Measurements from ENCODE around the gene SMG6. TPM values are rescaled to one million over a fixed set of nuclear protein-coding genes. Genes with fewer than 3 reads are reported as not detected.

The SMG6 gene
- total RNA-seq, 2 experiments from 2014 or later = 39.3 to 39.7 TPM

GRCh38 chr17:2090804-2091534 is 212.6 kb downstream of the SMG6 start:
- Histone ChIP-seq H3K27me3 (ENCODE audit: control insufficient read depth in 1 of 2, insufficient read depth in 2 of 2, low read length in 2 of 2) (no peaks in the 10 kb centered on the region), H3K9me3 (ENCODE audit: control insufficient read depth in 1 of 2, insufficient read depth in 1 of 2, low read length in 2 of 2) (no peaks in the 10 kb centered on the region), H3K4me1 (ENCODE audit: insufficient read depth, low read length) (peaks cover 51% of the 10 kb centered on the region), H3K4me3 (ENCODE audit: low read length) (no peak overlapping the region), H3K27ac (ENCODE audit: low read depth in 1 of 2, low read length in 2 of 2) (peak overlapping the region in 1 of 2 donors; percentile 60), H3K36me3 (ENCODE audit: insufficient read depth, low read length) (peaks cover 3% of the 10 kb centered on the region)
- H3K4me3 Mint-ChIP-seq = peak overlapping the region; percentile 93
- H3K27me3 Mint-ChIP-seq = no peaks in the 10 kb centered on the region
- no peak for TF ChIP-seq CTCF (IDR thresholded peaks at IDR 0.05)
- H3K4me1 Mint-ChIP-seq (ENCODE audit: low read depth) = peaks cover 50% of the 10 kb centered on the region
- peaks cover 28% of the 10 kb centered on the region for H3K36me3 Mint-ChIP-seq (ENCODE audit: low read depth)
- intact Hi-C loops (cut with DNase I, micrococcal nuclease) = no loop called here
- ChIA-PET POLR2A (interaction anchor here (0.5 to 1.7 kb wide), 4 partner anchors 9 to 1609 kb away, joined by 3 to 11 read pairs (median 4); partner anchors contain the start of genes HIC1, SMG6 and SRR), CTCF (interaction anchor here (1.3 to 3.8 kb wide), 3 partner anchors 33 to 37 kb away, joined by 4 to 15 read pairs (median 6); partner anchors contain the start of gene HIC1)
- H3K9me3 Mint-ChIP-seq = no peaks in the 10 kb centered on the region
- DNase-seq (no peak), ATAC-seq (ENCODE audit: poor library complexity) (no peak)
- H3K27ac Mint-ChIP-seq = peak overlapping the region; percentile 81

- Histone ChIP-seq H3K9me3 (ENCODE audit: control insufficient read depth in 1 of 2, insufficient read depth in 1 of 2, low read length in 2 of 2) (no peaks in the 10 kb centered on the region), H3K36me3 (ENCODE audit: insufficient read depth, low read length) (peaks cover 10% of the 10 kb centered on the region), H3K27ac (ENCODE audit: low read depth in 1 of 2, low read length in 2 of 2) (peak overlapping the region; percentile 58 to 60), H3K4me1 (ENCODE audit: insufficient read depth, low read length) (peaks cover 51% of the 10 kb centered on the region), H3K27me3 (ENCODE audit: control insufficient read depth in 1 of 2, insufficient read depth in 2 of 2, low read length in 2 of 2) (no peaks in the 10 kb centered on the region), H3K4me3 (ENCODE audit: low read length) (peak overlapping the region; percentile 66)
- Mint-ChIP-seq H3K9me3 (no peaks in the 10 kb centered on the region), H3K36me3 (ENCODE audit: low read depth) (peaks cover 35% of the 10 kb centered on the region), H3K27ac (peak overlapping the region; percentile 81), H3K4me3 (peak overlapping the region; percentile 93), H3K27me3 (no peaks in the 10 kb centered on the region), H3K4me1 (ENCODE audit: low read depth) (peaks cover 50% of the 10 kb centered on the region)
- POLR2A ChIA-PET = interaction anchor here (0.5 to 1.7 kb wide), 8 partner anchors 9 to 1609 kb away, joined by 3 to 11 read pairs (median 4); partner anchors contain the start of genes HIC1, SMG6 and SRR
- intact Hi-C loops (cut with DNase I, micrococcal nuclease) = no loop called here
- DNase-seq = peak in 9 of 14 experiments; percentile 12 to 60 (median 20)
- CTCF ChIA-PET = interaction anchor here (0.9 to 3.8 kb wide), 5 partner anchors 13 to 155 kb away, joined by 3 to 15 read pairs (median 6); partner anchors contain the start of gene HIC1
- no peak for TF ChIP-seq CTCF (IDR thresholded peaks at IDR 0.05)
- ATAC-seq (ENCODE audit: poor library complexity) = peak; percentile 54
Observed at GRCh38 chr17:2090210-2090641, 213.4 kb downstream of the SMG6 start.

- peaks cover 57% of the 10 kb centered on the region for H3K4me1 ChIP-seq (ENCODE audit: insufficient read depth, low read length)
- POLR2A ChIA-PET = interaction anchor here (0.9 to 1.7 kb wide), 12 partner anchors 10 to 248 kb away, joined by 3 to 11 read pairs (median 4); partner anchors contain the start of genes HIC1 and TSR1
- TF ChIP-seq CTCF (IDR thresholded peaks at IDR 0.05) = no peak
Observed at GRCh38 chr17:2089021-2089422, 214.6 kb downstream of the SMG6 start.

More at GRCh38 chr17:2089021-2089422, 214.6 kb downstream of the SMG6 start:
- Mint-ChIP-seq H3K9me3 (no peaks in the 10 kb centered on the region), H3K4me3 (peak overlapping the region; percentile 93), H3K4me1 (ENCODE audit: low read depth) (peaks cover 50% of the 10 kb centered on the region), H3K27ac (peak overlapping the region; percentile 81), H3K27me3 (no peaks in the 10 kb centered on the region), H3K36me3 (ENCODE audit: low read depth) (peaks cover 47% of the 10 kb centered on the region)
- DNase-seq = no peak
- Histone ChIP-seq H3K27ac (ENCODE audit: low read depth in 1 of 2, low read length in 2 of 2) (peak overlapping the region; percentile 58 to 60), H3K9me3 (ENCODE audit: control insufficient read depth in 1 of 2, insufficient read depth in 1 of 2, low read length in 2 of 2) (no peaks in the 10 kb centered on the region), H3K36me3 (ENCODE audit: insufficient read depth, low read length) (peaks cover 18% of the 10 kb centered on the region), H3K27me3 (ENCODE audit: control insufficient read depth in 1 of 2, insufficient read depth in 2 of 2, low read length in 2 of 2) (no peaks in the 10 kb centered on the region), H3K4me3 (ENCODE audit: low read length) (peak overlapping the region; percentile 66)
- intact Hi-C loops (cut with DNase I, micrococcal nuclease) = no loop called here
- CTCF ChIA-PET = interaction anchor here (1.6 to 3.8 kb wide), 3 partner anchors 30 to 156 kb away, joined by 5 to 15 read pairs (median 14); partner anchors contain the start of gene HIC1
- peak; percentile 25 for ATAC-seq (ENCODE audit: poor library complexity)

Data from CD4-positive, alpha-beta T cell (primary cell).